ENCODE measurements around the gene SERGEF. TPM values are rescaled to one million over a fixed set of nuclear protein-coding genes. Genes with fewer than 3 reads are reported as not detected.

Gene SERGEF
- total and polyA plus RNA-seq, 7 experiments from 2014 or later, result 35.0 to 93.5 (median 53.7) TPM

DNA sequence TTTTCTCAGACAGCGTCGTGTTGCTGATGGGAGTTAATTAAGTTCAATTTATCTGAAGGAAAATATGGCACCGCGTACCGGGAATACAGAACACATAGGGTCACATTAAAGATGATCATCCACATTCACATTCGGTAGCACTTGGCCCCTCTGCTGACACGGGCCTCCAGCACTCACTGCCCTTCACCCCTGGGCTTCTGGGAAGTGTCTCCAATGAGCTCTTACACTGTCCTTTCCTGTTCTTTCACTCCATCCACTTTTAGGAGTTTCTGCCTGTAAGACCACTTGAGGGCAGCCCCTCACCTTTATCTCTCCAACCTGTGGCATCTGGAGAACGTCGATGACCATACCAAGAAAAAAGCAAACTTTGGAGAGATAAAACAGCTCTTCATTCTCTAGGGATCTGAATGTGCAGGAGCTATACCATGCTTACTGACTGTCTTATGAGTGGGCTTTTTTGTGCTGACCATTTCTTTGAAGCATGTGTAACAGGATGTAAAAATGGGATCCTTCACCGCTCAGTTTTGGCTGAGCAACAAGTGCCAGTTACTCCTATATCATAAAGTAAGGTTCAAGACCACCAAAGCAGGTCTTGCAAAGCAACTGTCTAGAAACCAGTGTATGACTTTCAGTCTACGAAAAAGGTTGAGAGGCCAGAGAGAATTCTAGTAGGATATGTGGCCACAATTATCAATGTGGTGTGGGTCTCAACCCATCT, 1.1 kb upstream of the SERGEF start:
- Histone ChIP-seq H3K36me3 (ENCODE audit: control insufficient read depth in 2 of 3, insufficient read depth in 3 of 3, low read length in 3 of 3) (peaks cover 0 to 4% (median 0%) of the 10 kb centered on the region in 3 experiments), H3K27ac (ENCODE audit: low read depth, low read length) (peak overlapping the region; percentile 84), H3K9me3 (ENCODE audit: control insufficient read depth in 2 of 3, low read length in 3 of 3) (no peaks in the 10 kb centered on the region), H3K4me1 (ENCODE audit: control insufficient read depth in 2 of 2, insufficient read depth in 2 of 2, low read length in 2 of 2) (peaks cover 10% of the 10 kb centered on the region in 2 donors), H3K4me3 (ENCODE audit: low read length) (peak overlapping the region; percentile 85), H3K27me3 (ENCODE audit: control insufficient read depth in 2 of 2, insufficient read depth in 2 of 2, low read length in 2 of 2) (no peaks in the 10 kb centered on the region)
- ChIA-PET POLR2A (interaction anchor here (0.6 to 2.3 kb wide), 10 partner anchors 10 to 1274 kb away, joined by 3 to 11 read pairs (median 4); partner anchors contain the start of genes NUCB2, PIK3C2A, SAAL1 and TSG101), CTCF (interaction anchor here (0.6 to 2.8 kb wide), 5 partner anchors 13 to 717 kb away, joined by 3 to 14 read pairs (median 3); partner anchors contain the start of gene SAAL1)
- H3K27me3 Mint-ChIP-seq, result no peaks in the 10 kb centered on the region
- H3K36me3 Mint-ChIP-seq, result peaks cover 0 to 4% (median 0%) of the 10 kb centered on the region in 5 donors
- intact Hi-C loops (cut with micrococcal nuclease), result loop anchor here (1.0 to 10.0 kb wide), 20 partner anchors 23 to 1701 kb away; partner anchors contain the start of genes C11orf58 (in 2 of the 2), GTF2H1 (in 2 of the 2), HPS5 (in 2 of the 2) and NAV2 (in 2 of the 2)
- ATAC-seq (no peak), DNase-seq (peak in 3 of 9 donors; percentile 1 to 7 (median 2))
- peaks cover 17 to 47% (median 37%) of the 10 kb centered on the region in 7 donors for H3K4me1 Mint-ChIP-seq
- peaks cover 0 to 5% (median 0%) of the 10 kb centered on the region in 11 donors for H3K9me3 Mint-ChIP-seq
- H3K4me3 Mint-ChIP-seq, result peak overlapping the region; percentile 93 to 100 (median 98)
- peak overlapping the region; percentile 89 to 99 (median 99) for H3K27ac Mint-ChIP-seq

DNA sequence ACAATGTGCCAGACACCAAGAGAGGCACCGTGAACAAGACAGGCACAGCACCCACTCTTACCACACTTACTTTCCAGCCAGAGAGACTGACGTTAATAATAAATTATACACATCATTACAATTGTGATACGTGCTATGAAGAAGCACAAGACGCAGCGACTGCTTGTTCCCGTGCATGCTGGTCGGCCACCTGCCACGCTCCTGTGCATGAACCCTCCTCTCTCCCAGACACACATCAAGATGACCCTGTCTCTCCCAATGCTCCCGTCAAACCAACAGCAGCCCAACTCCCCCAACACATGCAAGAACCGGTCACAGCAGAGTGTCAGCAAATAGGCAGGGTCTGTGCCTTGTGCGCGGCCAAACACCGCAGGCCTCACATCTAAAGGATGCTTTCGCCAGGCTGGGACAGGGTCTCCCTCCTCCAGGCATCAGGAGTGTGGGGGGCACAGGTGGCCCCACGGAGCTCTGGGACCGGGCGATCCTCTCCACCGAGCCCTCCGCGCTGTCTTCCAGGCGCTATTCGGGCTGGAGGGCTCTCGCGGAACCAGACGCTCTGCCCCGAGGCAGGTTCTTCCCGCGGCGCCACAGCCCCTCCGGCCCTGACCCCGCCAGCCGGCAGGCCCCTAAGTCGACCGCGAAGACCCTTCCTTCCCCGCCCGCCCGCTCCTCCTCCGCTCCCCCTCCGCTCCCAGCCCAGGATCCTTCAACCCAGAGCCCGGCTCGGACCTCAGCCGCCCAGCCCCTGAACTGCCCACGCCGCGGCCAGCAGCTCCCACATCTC, 533 bp downstream of the SERGEF start:
- Mint-ChIP-seq H3K9me3 (peaks cover 0 to 5% (median 0%) of the 10 kb centered on the region in 11 donors), H3K27me3 (no peaks in the 10 kb centered on the region), H3K27ac (peak overlapping the region; percentile 82 to 99 (median 95)), H3K36me3 (peaks cover 0 to 4% (median 0%) of the 10 kb centered on the region in 5 donors), H3K4me1 (peaks cover 17 to 47% (median 37%) of the 10 kb centered on the region in 7 donors), H3K4me3 (peak overlapping the region; percentile 90 to 100 (median 98))
- Histone ChIP-seq H3K36me3 (ENCODE audit: control insufficient read depth in 2 of 3, insufficient read depth in 3 of 3, low read length in 3 of 3) (peaks cover 0 to 4% (median 0%) of the 10 kb centered on the region in 3 experiments), H3K9me3 (ENCODE audit: control insufficient read depth in 2 of 3, low read length in 3 of 3) (no peaks in the 10 kb centered on the region), H3K4me3 (ENCODE audit: low read length) (peak overlapping the region; percentile 85), H3K4me1 (ENCODE audit: control insufficient read depth in 2 of 2, insufficient read depth in 2 of 2, low read length in 2 of 2) (peaks cover 10% of the 10 kb centered on the region in 2 donors), H3K27ac (ENCODE audit: low read depth, low read length) (peak overlapping the region; percentile 84), H3K27me3 (ENCODE audit: control insufficient read depth in 2 of 2, insufficient read depth in 2 of 2, low read length in 2 of 2) (no peaks in the 10 kb centered on the region)
- ChIA-PET POLR2A (interaction anchor here (0.7 to 2.3 kb wide), 4 partner anchors 13 to 1273 kb away, joined by 3 to 11 read pairs (median 3); partner anchors contain the start of gene SAAL1), CTCF (interaction anchor here (2.8 kb wide), 1 partner anchor 94 kb away, joined by 14 read pairs; the partner anchor contains the start of gene SAAL1)
- DNase-seq (peak in 8 of 9 donors; percentile 11 to 45 (median 36)), ATAC-seq (no peak)
- intact Hi-C loops (cut with micrococcal nuclease), result loop anchor here (2.0 to 10.0 kb wide), 10 partner anchors 382 to 1702 kb away; partner anchors contain the start of genes NAV2 (in 2 of the 2), ZDHHC13 (in 2 of the 2), C11orf58 (in 1 of the 2) and LDHA (in 1 of the 2)

DNA sequence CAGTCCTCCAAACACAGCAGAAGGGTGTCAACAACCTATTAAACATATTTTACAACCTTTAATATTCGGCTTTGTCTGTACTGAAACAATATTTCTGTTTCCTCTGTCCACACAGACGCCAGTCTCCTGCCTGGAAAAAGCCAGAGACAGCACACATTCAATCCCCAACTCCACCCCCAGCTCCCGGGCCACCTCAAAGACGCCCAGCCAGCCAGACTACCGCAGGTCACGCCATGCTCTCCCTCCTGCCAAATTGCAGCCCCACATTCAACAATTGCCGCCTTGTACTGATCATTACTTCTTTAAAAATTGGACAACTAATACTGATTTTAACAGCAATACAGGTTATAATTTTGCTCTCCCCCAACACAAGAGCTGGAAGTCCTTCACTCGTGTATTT, 1.2 kb downstream of the SERGEF start:
- Mint-ChIP-seq H3K9me3 (peaks cover 0 to 5% (median 0%) of the 10 kb centered on the region in 11 donors), H3K27ac (peak overlapping the region; percentile 82 to 99 (median 95)), H3K4me1 (peaks cover 17 to 47% (median 37%) of the 10 kb centered on the region in 7 donors), H3K4me3 (peak overlapping the region; percentile 90 to 100 (median 98)), H3K36me3 (peaks cover 0 to 7% (median 0%) of the 10 kb centered on the region in 5 donors), H3K27me3 (no peaks in the 10 kb centered on the region)
- CTCF ChIA-PET, result no interaction called here
- Histone ChIP-seq H3K9me3 (ENCODE audit: control insufficient read depth in 2 of 3, low read length in 3 of 3) (no peaks in the 10 kb centered on the region), H3K4me1 (ENCODE audit: control insufficient read depth in 2 of 2, insufficient read depth in 2 of 2, low read length in 2 of 2) (peaks cover 10% of the 10 kb centered on the region in 2 donors), H3K36me3 (ENCODE audit: control insufficient read depth in 2 of 3, insufficient read depth in 3 of 3, low read length in 3 of 3) (peaks cover 0 to 8% (median 3%) of the 10 kb centered on the region in 3 experiments), H3K4me3 (ENCODE audit: low read length) (peak overlapping the region; percentile 85), H3K27ac (ENCODE audit: low read depth, low read length) (peak overlapping the region; percentile 84), H3K27me3 (ENCODE audit: control insufficient read depth in 2 of 2, insufficient read depth in 2 of 2, low read length in 2 of 2) (no peaks in the 10 kb centered on the region)
- DNase-seq (peak in 1 of 9 donors; percentile 8), ATAC-seq (no peak)
- intact Hi-C loops (cut with micrococcal nuclease), result loop anchor here (2.0 to 10.0 kb wide), 10 partner anchors 383 to 1703 kb away; partner anchors contain the start of genes NAV2 (in 2 of the 2), ZDHHC13 (in 2 of the 2), C11orf58 (in 1 of the 2) and LDHA (in 1 of the 2)
- POLR2A ChIA-PET, result interaction anchor here (0.7 kb wide), 1 partner anchor 14 kb away, joined by 3 read pairs; no protein-coding TSS in a partner anchor

DNA sequence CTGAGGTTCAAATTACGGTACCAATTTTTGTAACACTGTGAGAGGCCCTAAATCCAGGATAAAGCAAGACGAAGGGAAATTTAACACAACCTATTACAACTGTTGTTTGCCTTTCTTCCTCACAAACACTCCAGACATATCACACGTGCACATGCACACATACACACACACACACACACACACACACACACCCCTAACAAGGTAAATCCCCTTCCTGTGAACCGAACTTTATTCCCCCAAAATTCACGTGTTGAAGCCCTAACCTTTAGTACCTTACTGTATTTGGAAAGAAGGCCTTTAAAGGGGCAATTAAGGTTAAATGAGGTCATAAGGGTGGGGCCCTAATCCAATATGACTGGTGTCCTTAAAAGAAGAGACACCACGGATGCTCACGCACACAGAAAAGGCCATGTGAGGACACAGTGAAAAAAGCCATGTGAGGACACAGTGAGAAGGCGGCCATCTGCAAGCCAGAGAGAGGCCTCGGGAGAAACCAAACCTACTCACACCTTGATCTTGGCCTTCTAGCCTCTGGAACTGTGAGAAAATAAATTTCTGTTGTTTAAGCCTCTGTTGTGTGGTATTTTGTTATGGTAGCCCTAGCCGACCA, 1.8 kb downstream of the SERGEF start:
- Mint-ChIP-seq H3K36me3 (peaks cover 0 to 9% (median 0%) of the 10 kb centered on the region in 5 donors), H3K4me3 (peak overlapping the region; percentile 30 to 100 (median 94)), H3K4me1 (peaks cover 17 to 47% (median 37%) of the 10 kb centered on the region in 7 donors), H3K9me3 (peaks cover 0 to 5% (median 0%) of the 10 kb centered on the region in 11 donors), H3K27me3 (no peaks in the 10 kb centered on the region), H3K27ac (peak overlapping the region in 8 of 9 donors; percentile 73 to 99 (median 94))
- intact Hi-C loops (cut with micrococcal nuclease), result loop anchor here (1.0 to 10.0 kb wide), 8 partner anchors 95 to 1704 kb away; partner anchors contain the start of genes NAV2 (in 2 of the 2), C11orf58 (in 1 of the 2), NUCB2 (in 1 of the 2) and SAAL1 (in 1 of the 2)
- peaks cover 0 to 13% (median 9%) of the 10 kb centered on the region in 3 experiments for H3K36me3 ChIP-seq (ENCODE audit: control insufficient read depth in 2 of 3, insufficient read depth in 3 of 3, low read length in 3 of 3)
- H3K27ac ChIP-seq (ENCODE audit: low read depth, low read length), result peak overlapping the region; percentile 32
- H3K4me3 ChIP-seq (ENCODE audit: low read length), result no peak overlapping the region
- H3K4me1 ChIP-seq (ENCODE audit: control insufficient read depth in 2 of 2, insufficient read depth in 2 of 2, low read length in 2 of 2), result peaks cover 10% of the 10 kb centered on the region in 2 donors
- CTCF ChIA-PET, result interaction anchor here (2.5 kb wide), 1 partner anchor 95 kb away, joined by 8 read pairs; the partner anchor contains the start of gene SAAL1
- POLR2A ChIA-PET, result no interaction called here
- peak in 6 of 9 donors; percentile 3 to 25 (median 15) for DNase-seq
- H3K27me3 ChIP-seq (ENCODE audit: control insufficient read depth in 2 of 2, insufficient read depth in 2 of 2, low read length in 2 of 2), result no peaks in the 10 kb centered on the region
- no peak for ATAC-seq
- no peaks in the 10 kb centered on the region for H3K9me3 ChIP-seq (ENCODE audit: control insufficient read depth in 2 of 3, low read length in 3 of 3)

- CTCF ChIA-PET, result interaction anchor here (0.7 to 2.5 kb wide), 3 partner anchors 19 to 517 kb away, joined by 3 to 8 read pairs (median 4); partner anchors contain the start of genes SAAL1 and TSG101
- ATAC-seq (no peak), DNase-seq (peak in 5 of 9 donors; percentile 10 to 30 (median 21))
- no peaks in the 10 kb centered on the region for H3K9me3 ChIP-seq (ENCODE audit: control insufficient read depth in 2 of 3, low read length in 3 of 3)
- intact Hi-C loops (cut with micrococcal nuclease), result loop anchor here (1.0 to 10.0 kb wide), 8 partner anchors 96 to 1705 kb away; partner anchors contain the start of genes NAV2 (in 2 of the 2), C11orf58 (in 1 of the 2), NUCB2 (in 1 of the 2) and SAAL1 (in 1 of the 2)
- H3K9me3 Mint-ChIP-seq, result peaks cover 0 to 5% (median 0%) of the 10 kb centered on the region in 11 donors
- H3K4me1 ChIP-seq (ENCODE audit: control insufficient read depth in 2 of 2, insufficient read depth in 2 of 2, low read length in 2 of 2), result peaks cover 10% of the 10 kb centered on the region in 2 donors
- H3K36me3 Mint-ChIP-seq, result peaks cover 0 to 12% (median 7%) of the 10 kb centered on the region in 5 donors
- peak overlapping the region in 1 of 10 donors; percentile 5 for H3K4me3 Mint-ChIP-seq
- no peaks in the 10 kb centered on the region for H3K27me3 ChIP-seq (ENCODE audit: control insufficient read depth in 2 of 2, insufficient read depth in 2 of 2, low read length in 2 of 2)
- H3K27ac ChIP-seq (ENCODE audit: low read depth, low read length), result peak overlapping the region; percentile 24
- no peaks in the 10 kb centered on the region for H3K27me3 Mint-ChIP-seq
- peaks cover 17 to 47% (median 36%) of the 10 kb centered on the region in 7 donors for H3K4me1 Mint-ChIP-seq
- H3K36me3 ChIP-seq (ENCODE audit: control insufficient read depth in 2 of 3, insufficient read depth in 3 of 3, low read length in 3 of 3), result peaks cover 0 to 22% (median 9%) of the 10 kb centered on the region in 3 experiments
- POLR2A ChIA-PET, result interaction anchor here (0.6 kb wide), 1 partner anchor 516 kb away, joined by 4 read pairs; no protein-coding TSS in a partner anchor
- no peak overlapping the region for H3K4me3 ChIP-seq (ENCODE audit: low read length)
- peak overlapping the region in 8 of 9 donors; percentile 73 to 99 (median 91) for H3K27ac Mint-ChIP-seq
These were observed 2.7 kb downstream of the SERGEF start for GRCh38 chr11:18010121-18010670.
